HCT116 (cell line): ENCODE results near the gene PSMD12. TPM values are rescaled to one million over a fixed set of nuclear protein-coding genes. Genes with fewer than 3 reads are reported as not detected.
"Not testable (repeated sequence)": the region's sequence is repeated elsewhere in the genome, so short reads cannot be mapped to it uniquely, and the experiment has no call there.

Experiments used
- ATAC-seq: fragments of 200-7000 bp; cut with Tn5 transposase; 2 replicates; pipeline ENCODE4 v1.9.1; 2020; ENCODE audit warnings: mild to moderate bottlenecking, moderate library complexity
- BruUV-seq: library from RNA; stranded (reverse); fragments of 400-500 nt; replicated peaks from 2 replicates; lab custom pipeline; 2021; lab: Mats Ljungman, UMichigan
- CTCF ChIA-PET: fragments of 300-600 bp; sonication (Branson Sonifier 250); formaldehyde crosslinking; loops from one replicate; lab custom pipeline; 2021; ENCODE audit warnings: antibody characterized with exemption; lab: Charles Lee
- POLR2A ChIA-PET: fragments of 300-600, 350-600 bp; sonication (Branson Sonifier 250); formaldehyde crosslinking; loops from one replicate; lab custom pipeline; 2021; ENCODE audit warnings: antibody characterized with exemption; lab: Charles Lee
- RAD21 ChIA-PET, 2 experiments: fragments of 300-600 bp; sonication (Branson Sonifier 250); formaldehyde crosslinking; loops; one replicate each; lab custom pipeline; 2023; ENCODE audit warnings: low total read pairs in 2 of 2; ENCODE audit not compliant: uncharacterized antibody in 2 of 2, unreplicated experiment in 2 of 2, low non-redundant PET in 1 of 2; lab: Charles Lee
- DNase-seq: peaks from one replicate; pipeline ENCODE4 v3.0.0-alpha.2; 2010; ENCODE audit warnings: low read depth, low spot score
- H2AFZ ChIP-seq: fragments of 200-600 bp; shearing (Covaris generic), sonication (generic); 2 replicates; pipeline ENCODE4 v1.6.1; 2017; ENCODE audit warnings: low read depth, mixed run types, mixed read lengths, antibody characterized with exemption, low read length; ENCODE audit not compliant: poor library complexity, severe bottlenecking
- H3K27ac ChIP-seq: 2 replicates; pipeline ENCODE4 v1.5.1; 2012; ENCODE audit warnings: low read depth, low read length
- H3K27me3 ChIP-seq: fragments of 200-600 bp; sonication (generic); 2 replicates; pipeline ENCODE4 v1.6.1; 2016; ENCODE audit warnings: mixed run types, low read length, mixed read lengths; ENCODE audit not compliant: insufficient read depth
- H3K36me3 ChIP-seq, 2 experiments: fragments of 200-500 bp in 1 of 2; fragments of 200-600 bp in 1 of 2; sonication (Bioruptor generic) in 1 of 2; sonication (generic) in 1 of 2; 2 replicates each; pipeline versions ENCODE4 v1.5.1 to v1.6.1; 2014 to 2016; ENCODE audit warnings: low read length in 2 of 2, inconsistent platforms in 1 of 2, mixed read lengths in 1 of 2, mixed run types in 1 of 2; ENCODE audit not compliant: insufficient read depth in 2 of 2, control insufficient read depth in 1 of 2
- H3K4me1 ChIP-seq, 2 experiments: fragments of 200-600 bp in 1 of 2; sonication (generic) in 1 of 2; 2 replicates each; pipeline versions ENCODE4 v1.5.1 to v1.6.1; 2012 to 2017; ENCODE audit warnings: low read length in 2 of 2, inconsistent platforms in 1 of 2, mild to moderate bottlenecking in 1 of 2, mixed read lengths in 1 of 2, mixed run types in 1 of 2, moderate library complexity in 1 of 2; ENCODE audit not compliant: insufficient read depth in 2 of 2, control insufficient read depth in 1 of 2
- H3K4me2 ChIP-seq: fragments of 200-600 bp; sonication (generic); 2 replicates; pipeline ENCODE4 v1.6.1; 2017; ENCODE audit warnings: mixed run types, low read length, mixed read lengths
- H3K4me3 ChIP-seq, 2 experiments: fragments of 200-600 bp in 1 of 2; sonication (generic) in 1 of 2; replicated peaks in 1 of 2; 2 replicates each; pipeline ENCODE4 v1.5.1; 2011 to 2016; ENCODE audit warnings: low read length in 2 of 2, control low read depth in 1 of 2, low read depth in 1 of 2, mild to moderate bottlenecking in 1 of 2, mixed read lengths in 1 of 2, mixed run types in 1 of 2
- H3K79me2 ChIP-seq: fragments of 200-600 bp; sonication (generic); 2 replicates; pipeline ENCODE4 v1.6.1; 2017; ENCODE audit warnings: mild to moderate bottlenecking, mixed run types, low read length, moderate library complexity, mixed read lengths; ENCODE audit not compliant: insufficient read depth
- H3K9ac ChIP-seq: fragments of 200-600 bp; sonication (generic); 2 replicates; pipeline ENCODE4 v1.6.1; 2016; ENCODE audit warnings: low read length, mixed read lengths
- H3K9me2 ChIP-seq: fragments of 200-600 bp; sonication (generic), shearing (Covaris generic); 2 replicates; pipeline ENCODE4 v1.6.1; 2017; ENCODE audit warnings: mixed run types, mild to moderate bottlenecking, moderate library complexity; ENCODE audit not compliant: insufficient read depth
- H3K9me3 ChIP-seq, 2 experiments: fragments of 200-500 bp in 1 of 2; fragments of 200-600 bp in 1 of 2; sonication (Bioruptor generic) in 1 of 2; sonication (generic) in 1 of 2; 2 replicates each; pipeline ENCODE4 v1.6.1; 2014 to 2017; ENCODE audit warnings: low read length in 2 of 2, mixed read lengths in 2 of 2, inconsistent platforms in 1 of 2, low read depth in 1 of 2, mild to moderate bottlenecking in 1 of 2, mixed run types in 1 of 2, moderate library complexity in 1 of 2; ENCODE audit not compliant: control insufficient read depth in 1 of 2, insufficient read depth in 1 of 2
- H4K20me1 ChIP-seq: fragments of 200-600 bp; sonication (generic), shearing (Covaris generic); 2 replicates; pipeline ENCODE4 v1.6.1; 2017; ENCODE audit warnings: mixed run types, mild to moderate bottlenecking, moderate library complexity; ENCODE audit not compliant: insufficient read depth
- ATF3 ChIP-seq: IDR thresholded peaks from 2 replicates; pipeline ENCODE4 v1.6.1; 2012
- EZH2 ChIP-seq: fragments of 200-600 bp; sonication (generic); IDR thresholded peaks from 2 replicates; pipeline ENCODE4 v1.6.1; 2017; ENCODE audit warnings: antibody characterized with exemption, mixed run types
- POLR2A ChIP-seq: IDR thresholded peaks from 2 replicates; pipeline ENCODE4 v1.7.0; 2011; ENCODE audit warnings: borderline replicate concordance; ENCODE audit not compliant: insufficient read depth, insufficient read length; ENCODE audit errors: extremely low read depth
- RAD21 ChIP-seq: IDR thresholded peaks from 2 replicates; pipeline ENCODE4 v1.6.1; 2012; ENCODE audit warnings: low read depth, mild to moderate bottlenecking
- REST ChIP-seq: IDR thresholded peaks from 2 replicates; pipeline ENCODE4 v1.6.1; 2012; ENCODE audit warnings: low read depth
- SP1 ChIP-seq: IDR thresholded peaks from 2 replicates; pipeline ENCODE4 v1.6.1; 2012; ENCODE audit warnings: low read depth
- SRF ChIP-seq: IDR thresholded peaks from 2 replicates; pipeline ENCODE4 v1.6.1; 2012; ENCODE audit warnings: low read depth
- ZFX ChIP-seq: fragments of 450-650 bp; IDR thresholded peaks from 2 replicates; pipeline ENCODE4 v1.6.1; 2017
- intact Hi-C: fragments of 100-400 bp; cut with micrococcal nuclease; formaldehyde crosslinking; loops from 2 replicates; pipeline ENCODE4 v1.10.0; 2022
- total RNA-seq: library from RNA; stranded (reverse); gene quantifications from one replicate; pipeline ENCODE4 v1.2.1, GENCODE V29; 2021; ENCODE audit not compliant: unreplicated experiment

PSMD12 gene
- total RNA-seq, 1 experiment from 2014 or later = 115 TPM

DNA sequence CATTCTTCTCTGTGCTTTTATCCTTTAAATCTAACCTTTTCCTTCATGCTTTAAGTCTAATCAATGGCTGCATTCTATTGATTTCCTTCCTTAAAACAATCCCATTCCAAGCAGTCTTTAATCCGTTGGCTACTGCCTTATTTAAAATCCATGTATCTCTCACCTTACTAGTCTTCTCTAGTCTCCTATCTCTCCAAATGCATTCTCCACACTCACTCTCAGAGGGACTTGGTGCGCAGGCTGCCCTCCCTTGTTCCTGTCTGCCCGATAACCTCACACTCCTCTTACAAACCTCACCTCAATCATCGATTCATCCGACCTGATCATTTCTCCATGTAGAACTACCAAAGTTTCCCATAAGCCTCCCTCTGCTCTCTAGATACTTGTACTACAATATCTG, 23.1 kb downstream of the PSMD12 start:
- TF ChIP-seq ATF3 = no peak
- TF ChIP-seq EZH2 = no peak
- TF ChIP-seq POLR2A = no peak
- no peak for TF ChIP-seq SP1
- no peak for TF ChIP-seq ZFX
- no peak for TF ChIP-seq SRF
- no peak for TF ChIP-seq REST
- TF ChIP-seq RAD21 = no peak
- no peak overlapping the region for H3K4me3 ChIP-seq
- H3K4me2 ChIP-seq = no peak overlapping the region
- peaks cover 22% of the 10 kb centered on the region for H3K79me2 ChIP-seq
- ATAC-seq (no peak), DNase-seq (no peak)
- CTCF ChIA-PET = interaction anchor here (0.8 kb wide), 1 partner anchor 32 kb away, joined by 3 read pairs; no protein-coding TSS in a partner anchor
- H3K9me2 ChIP-seq = no peaks in the 10 kb centered on the region
- no peak overlapping the region for H2AFZ ChIP-seq
- H3K27me3 ChIP-seq = no peaks in the 10 kb centered on the region
- H3K36me3 ChIP-seq = peaks cover 72 to 80% of the 10 kb centered on the region in 2 experiments
- no TSS peak for BruUV-seq
- H4K20me1 ChIP-seq = peaks cover 11% of the 10 kb centered on the region; the same call in 1 of the 2 replicates
- H3K9me3 ChIP-seq = no peaks in the 10 kb centered on the region
- peaks cover 4 to 24% of the 10 kb centered on the region in 2 experiments; a peak in 3 of 4 replicates for H3K4me1 ChIP-seq
- POLR2A ChIA-PET = interaction anchor here (1.0 kb wide), 1 partner anchor 11 kb away, joined by 3 read pairs; no protein-coding TSS in a partner anchor
- no peak overlapping the region for H3K27ac ChIP-seq
- RAD21 ChIA-PET = interaction anchor here in 1 of 2 experiments (0.5 kb wide), 1 partner anchor 27 kb away, joined by 5 read pairs; no protein-coding TSS in a partner anchor
- intact Hi-C loops = no loop called here
- no peak overlapping the region for H3K9ac ChIP-seq

- intact Hi-C loops, H3K9me2 ChIP-seq, DNase-seq, BruUV-seq, POLR2A ChIA-PET, H3K79me2 ChIP-seq, H3K9me3 ChIP-seq, H3K4me2 ChIP-seq, H2AFZ ChIP-seq, H4K20me1 ChIP-seq, ATAC-seq, H3K27me3 ChIP-seq, H3K4me3 ChIP-seq, H3K9ac ChIP-seq, RAD21 ChIA-PET, H3K27ac ChIP-seq: not testable (repeated sequence)
- Histone ChIP-seq H3K4me1 (peaks cover 4 to 24% of the 10 kb centered on the region in 2 experiments; a peak in 3 of 4 replicates), H3K36me3 (peaks cover 34 to 37% of the 10 kb centered on the region in 2 experiments)
- CTCF ChIA-PET = interaction anchor here (1.2 kb wide), 1 partner anchor 117 kb away, joined by 3 read pairs; no protein-coding TSS in a partner anchor
These were observed 28.0 kb downstream of the PSMD12 start for GRCh38 chr17:67338353-67338752.
